ENCODE data around the gene GPBP1.
"Not testable (repeated sequence)": the region's sequence is repeated elsewhere in the genome, so short reads cannot be mapped to it uniquely, and the experiment has no call there.

Gene GPBP1

GRCh38 chr5:57215629-57216195 lies 41.9 kb downstream of the GPBP1 start:
- DNase-seq: no peak

GRCh38 chr5:57216714-57217113 lies 42.9 kb downstream of the GPBP1 start:
- no peak for DNase-seq

- no peak for DNase-seq
Measured at GRCh38 chr5:57219386-57219785, 45.5 kb downstream of the GPBP1 start.

GRCh38 chr5:57221049-57221568 lies 47.2 kb downstream of the GPBP1 start:
- peak; percentile 45 for DNase-seq

GRCh38 chr5:57225553-57225952 lies 51.7 kb downstream of the GPBP1 start:
- no peak for DNase-seq

- no peak for DNase-seq
Measured at GRCh38 chr5:57229313-57229712, 55.5 kb downstream of the GPBP1 start.

GRCh38 chr5:57231607-57232006 lies 57.7 kb downstream of the GPBP1 start:
- no peak for DNase-seq

GRCh38 chr5:57232293-57233033 lies 58.6 kb downstream of the GPBP1 start:
- DNase-seq: no peak

GRCh38 chr5:57243286-57244137 lies 69.7 kb downstream of the GPBP1 start:
- no peak for DNase-seq

GRCh38 chr5:57244331-57244730 lies 70.5 kb downstream of the GPBP1 start:
- DNase-seq: no peak

- no peak for DNase-seq
Measured at GRCh38 chr5:57246426-57246825, 72.6 kb downstream of the GPBP1 start.

GRCh38 chr5:57247765-57248164 lies 73.9 kb downstream of the GPBP1 start:
- no peak for DNase-seq

- no peak for DNase-seq
Measured at GRCh38 chr5:57249265-57249874, 75.5 kb downstream of the GPBP1 start.

- DNase-seq: no peak
Measured at GRCh38 chr5:57258052-57258451, 84.2 kb downstream of the GPBP1 start.

GRCh38 chr5:57258943-57259342 lies 85.1 kb downstream of the GPBP1 start:
- DNase-seq: no peak

GRCh38 chr5:57259704-57260103 lies 85.8 kb downstream of the GPBP1 start:
- DNase-seq: no peak

GRCh38 chr5:57262541-57262940 lies 88.7 kb downstream of the GPBP1 start:
- DNase-seq: no peak

GRCh38 chr5:57267805-57268204 lies 93.9 kb downstream of the GPBP1 start:
- DNase-seq: peak; percentile 35

GRCh38 chr5:57276353-57276752 lies 102.5 kb downstream of the GPBP1 start:
- no peak for DNase-seq

- DNase-seq: no peak
Measured at GRCh38 chr5:57277085-57277484, 103.2 kb downstream of the GPBP1 start.

GRCh38 chr5:57280853-57281252 lies 107.0 kb downstream of the GPBP1 start:
- no peak for DNase-seq

- DNase-seq: not testable (repeated sequence)
Measured at GRCh38 chr5:57285084-57285483, 111.2 kb downstream of the GPBP1 start.

GRCh38 chr5:57291894-57292293 lies 118.0 kb downstream of the GPBP1 start:
- DNase-seq: no peak

All from NCI-H748 treated with DMSO at 0.1 percent for 48 hours (cell line).